K562 (cell line): Measurements from ENCODE around the gene PPP1R15A. TPM values are rescaled to one million over a fixed set of nuclear protein-coding genes. Genes with fewer than 3 reads are reported as not detected.

Experiments used
- CC2D1A ChIP-seq: fragments of 450-650 bp; IDR thresholded peaks from 2 replicates; pipeline ENCODE4 v1.6.1; 2017; ENCODE audit warnings: mild to moderate bottlenecking
- ETV5 ChIP-seq: sonication (generic); formaldehyde crosslinking; IDR thresholded peaks from 2 replicates; pipeline ENCODE4 v1.4.0; 2020; ENCODE audit warnings: low read depth, mild to moderate bottlenecking, missing genetic modification reagents
- FOXJ3 ChIP-seq: sonication (generic); formaldehyde crosslinking; IDR thresholded peaks from 2 replicates; pipeline ENCODE4 v1.4.0; 2020; ENCODE audit warnings: mild to moderate bottlenecking, missing genetic modification reagents
- GTF2F1 ChIP-seq: IDR thresholded peaks from 2 replicates; pipeline ENCODE4 v1.6.1; 2011; ENCODE audit warnings: low read depth, low read length, improper control_type of control experiment
- KAT8 ChIP-seq: fragments of 450-650 bp; IDR thresholded peaks from 2 replicates; pipeline ENCODE4 v1.6.1; 2016; ENCODE audit warnings: low read depth, mild to moderate bottlenecking
- KDM4B ChIP-seq, 2 experiments: fragments of 450-650 bp in 1 of 2; sonication (generic) in 1 of 2; IDR thresholded peaks; 2 replicates each; pipeline ENCODE4 v1.6.1; 2016 to 2017; ENCODE audit warnings: borderline replicate concordance in 2 of 2, antibody characterized with exemption in 1 of 2, low read depth in 1 of 2, mild to moderate bottlenecking in 1 of 2
- MAFF ChIP-seq: IDR thresholded peaks from 2 replicates; pipeline ENCODE4 v1.6.1; 2012; ENCODE audit warnings: low read length, improper control_type of control experiment
- MEF2D ChIP-seq: conservative IDR thresholded peaks from 2 replicates; pipeline ENCODE4 v1.6.1; 2016; ENCODE audit warnings: low read depth, missing genetic modification characterization, missing compliant biosample characterization
- MTA3 ChIP-seq: fragments of 450-650 bp; formaldehyde crosslinking; IDR thresholded peaks from 2 replicates; pipeline ENCODE4 v1.6.1; 2017; ENCODE audit warnings: mild to moderate bottlenecking, borderline replicate concordance
- NELFE ChIP-seq: IDR thresholded peaks from 2 replicates; pipeline ENCODE4 v1.6.1; 2011; ENCODE audit warnings: mild to moderate bottlenecking; ENCODE audit not compliant: insufficient read depth, insufficient read length
- NFATC3 ChIP-seq: fragments of 450-650 bp; IDR thresholded peaks from 2 replicates; pipeline ENCODE4 v1.6.1; 2017; ENCODE audit warnings: mild to moderate bottlenecking
- NR3C1 ChIP-seq: sonication (generic); formaldehyde crosslinking; IDR thresholded peaks from 2 replicates; pipeline ENCODE4 v1.8.1; 2022; ENCODE audit warnings: missing genetic modification reagents
- RFX7 ChIP-seq: fragments of 250-450 bp; sonication (Bioruptor Pico); IDR thresholded peaks from 2 replicates; pipeline ENCODE4 v1.5.1; 2021; ENCODE audit warnings: mild to moderate bottlenecking
- SP2 ChIP-seq: IDR thresholded peaks from 2 replicates; pipeline ENCODE4 v1.6.1; 2011; ENCODE audit warnings: mild to moderate bottlenecking, low read depth, low read length, moderate library complexity; ENCODE audit not compliant: poor library complexity, severe bottlenecking; ENCODE audit errors: extremely low read depth
- STAG1 ChIP-seq: sonication (generic); formaldehyde crosslinking; IDR thresholded peaks from 2 replicates; pipeline ENCODE4 v1.5.0; 2020; ENCODE audit warnings: missing genetic modification reagents, borderline replicate concordance
- YY1 ChIP-seq, 3 experiments: IDR thresholded peaks; 2 replicates each; pipeline ENCODE4 v1.6.1; 2011; ENCODE audit warnings: low read length in 2 of 3, mild to moderate bottlenecking in 2 of 3, moderate library complexity in 2 of 3, borderline replicate concordance in 1 of 3, control low read depth in 1 of 3, low read depth in 1 of 3; ENCODE audit not compliant: insufficient read depth in 3 of 3, insufficient replicate concordance in 2 of 3, control insufficient read depth in 1 of 3, insufficient read length in 1 of 3; ENCODE audit errors: extremely low read depth in 1 of 3
- ZKSCAN3 ChIP-seq: fragments of 250-450 bp; sonication (Bioruptor Pico); IDR thresholded peaks from 2 replicates; pipeline ENCODE4 v1.4.0; 2020
- ZNF212 ChIP-seq: fragments of 450-650 bp; formaldehyde crosslinking; IDR thresholded peaks from 2 replicates; pipeline ENCODE4 v1.4.0; 2020; ENCODE audit warnings: mild to moderate bottlenecking
- ZNF408 ChIP-seq: fragments of 250-450 bp; sonication (Bioruptor Pico); IDR thresholded peaks from 2 replicates; pipeline ENCODE4 v1.4.0; 2020; ENCODE audit warnings: low read depth, mild to moderate bottlenecking, moderate library complexity
- ZNF589 ChIP-seq: fragments of 200-800 bp; sonication (Bioruptor generic); IDR thresholded peaks from 2 replicates; pipeline ENCODE4 v1.6.1; 2016; ENCODE audit warnings: low read depth, missing genetic modification characterization, missing compliant biosample characterization
- polyA plus RNA-seq, 8 experiments: library from polyadenylated mRNA; depleted of rRNA in 4 of 8; stranded (reverse) in 5 of 8; unstranded in 3 of 8; fragments of >200 nt; fragmentation: Nextera tagmentation in 2 of 8; fragmentation: Illumina TruSeq in 1 of 8; extraction: Ambion mirVana in 2 of 8; extraction: Trizol in 1 of 8; gene quantifications; 2 replicates each; pipeline versions ENCODE4 v1.2.1 to v1.2.3, GENCODE V29; 2011 to 2014; ENCODE audit warnings: inconsistent platforms in 1 of 8, missing spikeins in 1 of 8
- total RNA-seq, 7 experiments: library from RNA; depleted of rRNA in 6 of 7; stranded (reverse); fragments of >200 nt in 6 of 7; fragmentation: Illumina TruSeq in 2 of 7; extraction: Trizol in 2 of 7; gene quantifications; 2 replicates each; pipeline versions ENCODE4 v1.2.1 to v1.2.3, GENCODE V29; 2011 to 2021; ENCODE audit warnings: low replicate concordance in 1 of 7
- TF ChIP-seq, protein P1 (sequence below): fragments of 450-650 bp; IDR thresholded peaks from 2 replicates; pipeline ENCODE4 v1.6.1; 2016; ENCODE audit warnings: antibody characterized with exemption
- TF ChIP-seq, protein P2 (sequence below): IDR thresholded peaks from 2 replicates; pipeline ENCODE4 v1.6.1; 2016; ENCODE audit warnings: missing genetic modification characterization, missing compliant biosample characterization
- TF ChIP-seq, protein P3 (sequence below), 2 experiments: IDR thresholded peaks; 2 replicates each; pipeline ENCODE4 v1.6.1; 2012; ENCODE audit warnings: improper control_type of control experiment in 2 of 2, low read depth in 2 of 2, low read length in 2 of 2, borderline replicate concordance in 1 of 2

PPP1R15A gene
- total and polyA plus RNA-seq, 9 of the 15 experiments (the other 6 are each of a cell fraction or from before 2014, with no cell fraction given) = 0.42 to 73.7 (median 44.0) TPM

DNA sequence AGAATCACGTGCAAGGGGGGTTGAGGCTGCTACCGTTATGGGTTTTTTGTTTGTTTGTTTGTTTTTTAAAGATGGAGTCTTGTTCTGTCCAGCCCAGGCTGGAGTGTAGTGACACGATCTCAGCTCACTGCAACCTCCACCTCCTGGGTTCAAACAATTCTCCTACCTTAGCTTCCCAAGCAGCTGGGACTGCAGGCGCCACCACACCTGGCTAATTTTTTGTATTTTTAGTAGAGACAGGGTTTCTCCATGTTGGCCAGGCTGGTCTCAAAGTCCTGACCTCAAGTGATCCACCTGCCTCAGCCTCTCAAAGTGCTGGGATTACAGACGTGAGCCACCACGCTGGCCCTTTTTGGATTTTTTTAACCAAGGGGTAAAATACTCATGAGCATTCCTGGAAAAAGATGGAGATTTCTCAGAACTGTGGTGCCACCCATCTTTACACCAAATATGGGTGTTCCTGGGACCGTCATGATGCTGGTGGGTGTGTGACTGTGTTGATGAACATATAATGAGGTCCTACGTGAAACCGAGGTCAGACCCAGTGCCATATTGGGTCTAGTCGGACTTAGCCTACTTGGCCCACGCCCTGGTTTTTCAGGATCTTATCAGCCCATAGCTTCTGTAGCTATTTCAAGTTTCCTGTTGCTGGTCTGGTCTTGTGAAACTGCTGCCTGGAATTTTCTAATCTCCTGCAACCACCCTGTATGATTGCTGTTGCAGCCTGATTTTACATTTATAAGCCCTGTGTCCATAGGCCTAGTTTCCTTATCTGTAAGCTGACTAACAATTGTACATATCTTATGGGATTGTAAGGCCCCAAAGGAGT lies 6.2 kb downstream of the PPP1R15A start (continued):
- TF ChIP-seq NELFE (no peak), ETV5 (peak; percentile 96), RFX7 (no peak), FOXJ3 (CRISPR knock-in tag) (no peak), NFATC3 (peak; percentile 89), NR3C1 (CRISPR knock-in tag) (no peak), ZKSCAN3 (CRISPR knock-in tag) (no peak), ZNF408 (CRISPR knock-in tag) (no peak), SP2 (no peak), MTA3 (peak; percentile 92), ZNF212 (CRISPR knock-in tag) (no peak), YY1 (IDR thresholded peaks at IDR 0.05; ENCODE audit: borderline replicate concordance in 1 of 3, control insufficient read depth in 1 of 3, extremely low read depth in 1 of 3, insufficient read depth in 3 of 3, insufficient read length in 1 of 3, insufficient replicate concordance in 2 of 3, low read depth in 1 of 3, low read length in 2 of 3) (peak in 1 of 3 experiments; percentile 72), KAT8 (no peak), KDM4B (IDR thresholded peaks at IDR 0.05; ENCODE audit: borderline replicate concordance in 2 of 2, low read depth in 1 of 2) (no peak), MAFF (peak; percentile 25; the same call in 1 of the 2 replicates), CC2D1A (peak; percentile 98), GTF2F1 (no peak), MEF2D (tag) (peak; percentile 95), ZNF589 (CRISPR knock-in tag) (peak; percentile 88), STAG1 (CRISPR knock-in tag) (no peak)
- TF ChIP-seq, protein P1, sequence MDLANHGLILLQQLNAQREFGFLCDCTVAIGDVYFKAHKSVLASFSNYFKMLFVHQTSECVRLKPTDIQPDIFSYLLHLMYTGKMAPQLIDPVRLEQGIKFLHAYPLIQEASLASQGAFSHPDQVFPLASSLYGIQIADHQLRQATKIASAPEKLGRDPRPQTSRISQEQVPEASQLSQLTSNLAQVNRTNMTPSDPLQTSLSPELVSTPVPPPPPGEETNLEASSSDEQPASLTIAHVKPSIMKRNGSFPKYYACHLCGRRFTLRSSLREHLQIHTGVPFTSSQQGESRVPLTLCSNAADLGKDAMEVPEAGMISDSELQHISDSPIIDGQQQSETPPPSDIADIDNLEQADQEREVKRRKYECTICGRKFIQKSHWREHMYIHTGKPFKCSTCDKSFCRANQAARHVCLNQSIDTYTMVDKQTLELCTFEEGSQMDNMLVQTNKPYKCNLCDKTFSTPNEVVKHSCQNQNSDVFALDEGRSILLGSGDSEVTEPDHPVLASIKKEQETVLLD = peak; percentile 36; the same call in 1 of the 2 replicates
- TF ChIP-seq, protein P2, sequence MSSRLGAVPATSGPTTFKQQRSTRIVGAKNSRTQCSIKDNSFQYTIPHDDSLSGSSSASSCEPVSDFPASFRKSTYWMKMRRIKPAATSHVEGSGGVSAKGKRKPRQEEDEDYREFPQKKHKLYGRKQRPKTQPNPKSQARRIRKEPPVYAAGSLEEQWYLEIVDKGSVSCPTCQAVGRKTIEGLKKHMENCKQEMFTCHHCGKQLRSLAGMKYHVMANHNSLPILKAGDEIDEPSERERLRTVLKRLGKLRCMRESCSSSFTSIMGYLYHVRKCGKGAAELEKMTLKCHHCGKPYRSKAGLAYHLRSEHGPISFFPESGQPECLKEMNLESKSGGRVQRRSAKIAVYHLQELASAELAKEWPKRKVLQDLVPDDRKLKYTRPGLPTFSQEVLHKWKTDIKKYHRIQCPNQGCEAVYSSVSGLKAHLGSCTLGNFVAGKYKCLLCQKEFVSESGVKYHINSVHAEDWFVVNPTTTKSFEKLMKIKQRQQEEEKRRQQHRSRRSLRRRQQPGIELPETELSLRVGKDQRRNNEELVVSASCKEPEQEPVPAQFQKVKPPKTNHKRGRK (tag) = no peak
- TF ChIP-seq, protein P3, sequence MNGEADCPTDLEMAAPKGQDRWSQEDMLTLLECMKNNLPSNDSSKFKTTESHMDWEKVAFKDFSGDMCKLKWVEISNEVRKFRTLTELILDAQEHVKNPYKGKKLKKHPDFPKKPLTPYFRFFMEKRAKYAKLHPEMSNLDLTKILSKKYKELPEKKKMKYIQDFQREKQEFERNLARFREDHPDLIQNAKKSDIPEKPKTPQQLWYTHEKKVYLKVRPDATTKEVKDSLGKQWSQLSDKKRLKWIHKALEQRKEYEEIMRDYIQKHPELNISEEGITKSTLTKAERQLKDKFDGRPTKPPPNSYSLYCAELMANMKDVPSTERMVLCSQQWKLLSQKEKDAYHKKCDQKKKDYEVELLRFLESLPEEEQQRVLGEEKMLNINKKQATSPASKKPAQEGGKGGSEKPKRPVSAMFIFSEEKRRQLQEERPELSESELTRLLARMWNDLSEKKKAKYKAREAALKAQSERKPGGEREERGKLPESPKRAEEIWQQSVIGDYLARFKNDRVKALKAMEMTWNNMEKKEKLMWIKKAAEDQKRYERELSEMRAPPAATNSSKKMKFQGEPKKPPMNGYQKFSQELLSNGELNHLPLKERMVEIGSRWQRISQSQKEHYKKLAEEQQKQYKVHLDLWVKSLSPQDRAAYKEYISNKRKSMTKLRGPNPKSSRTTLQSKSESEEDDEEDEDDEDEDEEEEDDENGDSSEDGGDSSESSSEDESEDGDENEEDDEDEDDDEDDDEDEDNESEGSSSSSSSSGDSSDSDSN (IDR thresholded peaks at IDR 0.05; ENCODE audit: borderline replicate concordance in 1 of 2, low read depth in 2 of 2, low read length in 2 of 2) = no peak
